H9 (cell line): Measurements from ENCODE around the gene CLMN. TPM values are rescaled to one million over a fixed set of nuclear protein-coding genes. Genes with fewer than 3 reads are reported as not detected.

Source experiments
- DNase-seq: peaks from one replicate; pipeline ENCODE4 v3.0.0-alpha.2; 2017
- H2AFZ ChIP-seq: one replicate; pipeline ENCODE4 v1.6.1; 2013; ENCODE audit warnings: mild to moderate bottlenecking, low read length, control low read depth, moderate library complexity
- H2AK5ac ChIP-seq: 2 replicates; pipeline ENCODE4 v1.6.1; 2013; ENCODE audit warnings: low read length, control low read depth, mixed read lengths; ENCODE audit not compliant: insufficient read length
- H2BK120ac ChIP-seq: one replicate; pipeline ENCODE4 v1.6.1; 2013; ENCODE audit warnings: low read depth, mild to moderate bottlenecking, low read length, control low read depth, inconsistent platforms; ENCODE audit not compliant: poor library complexity, severe bottlenecking
- H2BK12ac ChIP-seq: 2 replicates; pipeline ENCODE4 v1.6.1; 2013; ENCODE audit warnings: low read length, control low read depth, mixed read lengths, low read depth; ENCODE audit not compliant: insufficient read length
- H2BK15ac ChIP-seq: 2 replicates; pipeline ENCODE4 v1.6.1; 2013; ENCODE audit warnings: low read depth, low read length, control low read depth
- H2BK20ac ChIP-seq: one replicate; pipeline ENCODE4 v1.6.1; 2013; ENCODE audit warnings: low read depth, mild to moderate bottlenecking, low read length, control low read depth, inconsistent platforms; ENCODE audit not compliant: poor library complexity, severe bottlenecking
- H2BK5ac ChIP-seq: 2 replicates; pipeline ENCODE4 v1.6.1; 2013; ENCODE audit warnings: low read length, control low read depth, mixed read lengths; ENCODE audit not compliant: insufficient read length
- H3K14ac ChIP-seq: 2 replicates; pipeline ENCODE4 v1.6.1; 2013; ENCODE audit warnings: low read length, control low read depth; ENCODE audit not compliant: insufficient read depth
- H3K18ac ChIP-seq: 2 replicates; pipeline ENCODE4 v1.6.1; 2013; ENCODE audit warnings: low read depth, mild to moderate bottlenecking, mixed read lengths, low read length, control low read depth; ENCODE audit not compliant: insufficient read length
- H3K23ac ChIP-seq: 2 replicates; pipeline ENCODE4 v1.6.1; 2013; ENCODE audit warnings: low read length, control low read depth, mixed read lengths, low read depth; ENCODE audit not compliant: insufficient read length
- H3K23me2 ChIP-seq: 2 replicates; pipeline ENCODE4 v1.6.1; 2013; ENCODE audit warnings: low read depth, mild to moderate bottlenecking, mixed read lengths, low read length, control low read depth; ENCODE audit not compliant: insufficient read length, poor library complexity, severe bottlenecking
- H3K27ac ChIP-seq: 2 replicates; pipeline ENCODE4 v1.5.1; 2013; ENCODE audit warnings: low read length, control low read depth, mixed read lengths, low read depth; ENCODE audit not compliant: insufficient read length
- H3K27me3 ChIP-seq: 2 replicates; pipeline ENCODE4 v1.6.1; 2013; ENCODE audit warnings: low read length, control low read depth, inconsistent platforms; ENCODE audit not compliant: insufficient read depth
- H3K4ac ChIP-seq: 2 replicates; pipeline ENCODE4 v1.6.1; 2013; ENCODE audit warnings: low read depth, mild to moderate bottlenecking, control low read depth, inconsistent platforms, low read length, moderate library complexity
- H3K4me1 ChIP-seq: 2 replicates; pipeline ENCODE4 v1.6.1; 2013; ENCODE audit warnings: low read length, control low read depth, inconsistent platforms; ENCODE audit not compliant: insufficient read depth
- H3K4me2 ChIP-seq: 2 replicates; pipeline ENCODE4 v1.6.1; 2013; ENCODE audit warnings: low read length, control low read depth, mixed read lengths; ENCODE audit not compliant: insufficient read length, insufficient read depth
- H3K56ac ChIP-seq: 2 replicates; pipeline ENCODE4 v1.6.1; 2013; ENCODE audit warnings: low read depth, mild to moderate bottlenecking, mixed read lengths, low read length, control low read depth; ENCODE audit not compliant: insufficient read length
- H3K79me1 ChIP-seq: 2 replicates; pipeline ENCODE4 v1.6.1; 2013; ENCODE audit warnings: low read depth, mild to moderate bottlenecking, moderate library complexity, low read length, control low read depth, inconsistent platforms; ENCODE audit not compliant: insufficient read depth, poor library complexity, severe bottlenecking
- H3K79me2 ChIP-seq: 2 replicates; pipeline ENCODE4 v1.6.1; 2013; ENCODE audit warnings: low read length, control low read depth, inconsistent platforms; ENCODE audit not compliant: insufficient read depth
- H3K9ac ChIP-seq: 2 replicates; pipeline ENCODE4 v1.6.1; 2013; ENCODE audit warnings: low read length, control low read depth, mixed read lengths; ENCODE audit not compliant: insufficient read length; ENCODE audit errors: extremely low read depth
- H3K9me3 ChIP-seq: one replicate; pipeline ENCODE4 v1.6.1; 2013; ENCODE audit warnings: low read depth, low read length, inconsistent platforms; ENCODE audit not compliant: control insufficient read depth
- H3T11ph ChIP-seq: one replicate; pipeline ENCODE4 v1.6.1; 2013; ENCODE audit warnings: mild to moderate bottlenecking, low read length, control low read depth, inconsistent platforms
- H4K20me1 ChIP-seq: one replicate; pipeline ENCODE4 v1.6.1; 2013; ENCODE audit not compliant: control insufficient read depth, insufficient read length, insufficient read depth
- H4K5ac ChIP-seq: 2 replicates; pipeline ENCODE4 v1.6.1; 2013; ENCODE audit warnings: low read depth, mild to moderate bottlenecking, mixed read lengths, low read length, control low read depth; ENCODE audit not compliant: insufficient read length
- H4K8ac ChIP-seq: replicated peaks from 2 replicates; pipeline ENCODE4 v1.6.1; 2013; ENCODE audit warnings: low read length, control low read depth, mixed read lengths, low read depth; ENCODE audit not compliant: insufficient read length
- H4K91ac ChIP-seq: 2 replicates; pipeline ENCODE4 v1.6.1; 2013; ENCODE audit warnings: low read depth, mild to moderate bottlenecking, moderate library complexity, mixed read lengths, low read length, control low read depth; ENCODE audit not compliant: insufficient read length
- H3K27ac Mint-ChIP-seq, 3 experiments: 2 replicates in 2 of 3; 3 replicates in 1 of 3; pipeline ENCODE4 v1.8.0; 2020 to 2021; ENCODE audit warnings: mixed read lengths in 3 of 3, mild to moderate bottlenecking in 1 of 3, moderate library complexity in 1 of 3
- H3K27me3 Mint-ChIP-seq: 2 replicates; pipeline ENCODE4 v1.8.0; 2021; ENCODE audit warnings: low read depth, mild to moderate bottlenecking, moderate library complexity, mixed read lengths
- H3K36me3 Mint-ChIP-seq, 3 experiments: 2 replicates in 2 of 3; 3 replicates in 1 of 3; pipeline ENCODE4 v1.8.0; 2020 to 2021; ENCODE audit warnings: low read depth in 3 of 3, mixed read lengths in 3 of 3; ENCODE audit not compliant: insufficient read depth in 1 of 3
- H3K4me1 Mint-ChIP-seq, 2 experiments: 2 replicates each; pipeline ENCODE4 v1.8.0; 2020; ENCODE audit warnings: mixed read lengths in 2 of 2
- H3K4me3 Mint-ChIP-seq, 2 experiments: 2 replicates in 1 of 2; 3 replicates in 1 of 2; pipeline ENCODE4 v1.8.0; 2020 to 2021; ENCODE audit warnings: mild to moderate bottlenecking in 2 of 2, mixed read lengths in 2 of 2, moderate library complexity in 1 of 2
- H3K9me3 Mint-ChIP-seq, 2 experiments: 2 replicates in 1 of 2; 3 replicates in 1 of 2; pipeline ENCODE4 v1.8.0; 2020; ENCODE audit warnings: mild to moderate bottlenecking in 2 of 2, mixed read lengths in 2 of 2, moderate library complexity in 1 of 2
- CTCF ChIP-seq: fragments of 200-600 bp; sonication (generic); conservative IDR thresholded peaks from 3 replicates; pipeline ENCODE4 v1.8.0; 2021; ENCODE audit warnings: antibody characterized with exemption, mild to moderate bottlenecking
- WGBS: extraction: QIAGEN DNeasy Blood & Tissue Kit; methylation state at CpG from one replicate; pipeline ENCODE4 v1.1.7; 2013; ENCODE audit warnings: missing lambda C conversion rate, low lambda C conversion rate, mixed read lengths; ENCODE audit not compliant: insufficient read length; ENCODE audit errors: extremely low coverage; 5-methylcytosine and 5-hydroxymethylcytosine counted together
- total RNA-seq: library from RNA; stranded (reverse); gene quantifications from 2 replicates; pipeline ENCODE4 v1.2.1, GENCODE V29; 2021

The CLMN gene
- total RNA-seq, 1 experiment from 2014 or later: 7.6 TPM

GRCh38 chr14:95140060-95140858 is 179.4 kb downstream of the CLMN start:
- Histone ChIP-seq H3K14ac (no peak overlapping the region), H2BK12ac (no peak overlapping the region), H3K9me3 (no peaks in the 10 kb centered on the region), H2BK20ac (no peak overlapping the region), H3K56ac (no peak overlapping the region), H3T11ph (no peak overlapping the region), H3K23ac (no peak overlapping the region), H3K27me3 (no peaks in the 10 kb centered on the region), H3K4me1 (peaks cover 2% of the 10 kb centered on the region; the same call in 1 of the 2 replicates), H3K27ac (no peak overlapping the region), H2AK5ac (no peak overlapping the region), H4K8ac (no peak overlapping the region), H3K18ac (no peak overlapping the region), H2BK5ac (no peak overlapping the region), H2BK120ac (no peak overlapping the region), H3K79me2 (peaks cover 9% of the 10 kb centered on the region; the same call in 1 of the 2 replicates), H4K91ac (no peak overlapping the region), H2BK15ac (no peak overlapping the region), H4K20me1 (no peaks in the 10 kb centered on the region), H3K79me1 (peaks cover under 1% of the 10 kb centered on the region), H3K23me2 (no peaks in the 10 kb centered on the region), H2AFZ (no peak overlapping the region), H3K9ac (no peak overlapping the region), H4K5ac (no peak overlapping the region), H3K4me2 (no peak overlapping the region), H3K4ac (no peak overlapping the region)
- H3K4me1 Mint-ChIP-seq: peaks cover 76 to 81% of the 10 kb centered on the region in 2 experiments
- peaks cover 5 to 8% (median 7%) of the 10 kb centered on the region in 3 experiments for H3K36me3 Mint-ChIP-seq
- peaks cover 5 to 7% of the 10 kb centered on the region in 2 experiments; a peak in 4 of 5 replicates for H3K9me3 Mint-ChIP-seq
- DNase-seq: no peak
- no peak for TF ChIP-seq CTCF
- no peak overlapping the region for H3K27ac Mint-ChIP-seq
- no peaks in the 10 kb centered on the region for H3K27me3 Mint-ChIP-seq
- no peak overlapping the region for H3K4me3 Mint-ChIP-seq
- WGBS: no CpG with 5 or more reads among the region's 5 CpGs
